ENCODE measurements around the gene MAOA. TPM values are rescaled to one million over a fixed set of nuclear protein-coding genes. Genes with fewer than 3 reads are reported as not detected.

Gene MAOA
- total and polyA plus RNA-seq, 2 donors (not counting 1 experiment from before 2014, with no cell fraction given), result 0.05 TPM; not detected in 1

- Mint-ChIP-seq H3K9me3 (ENCODE audit: insufficient read depth) (no peaks in the 10 kb centered on the region), H3K27ac (no peak overlapping the region), H3K4me3 (no peak overlapping the region), H3K27me3 (no peaks in the 10 kb centered on the region), H3K4me1 (no peaks in the 10 kb centered on the region)
- Histone ChIP-seq H3K36me3 (replicated peaks in 1 of 2; ENCODE audit: control extremely low read depth in 1 of 2, control insufficient read depth in 1 of 2, extremely low read depth in 1 of 2, insufficient read depth in 2 of 2, low read length in 1 of 2) (no peaks in the 10 kb centered on the region), H3K9me3 (ENCODE audit: control extremely low read depth in 1 of 3, control insufficient read depth in 2 of 3, insufficient read depth in 1 of 3, low read length in 2 of 3) (no peaks in the 10 kb centered on the region), H3K27ac (ENCODE audit: low read length in 2 of 2) (no peak overlapping the region), H3K4me1 (ENCODE audit: control insufficient read depth in 2 of 2, insufficient read depth in 2 of 2, low read length in 2 of 2) (no peaks in the 10 kb centered on the region), H3K4me2 (replicated peaks; ENCODE audit: low read depth, low read length, poor library complexity, severe bottlenecking) (no peak overlapping the region), H3K79me2 (ENCODE audit: control insufficient read depth, insufficient read depth, low read length) (no peaks in the 10 kb centered on the region), H3K27me3 (replicated peaks in 1 of 4; ENCODE audit: control extremely low read depth in 1 of 4, control insufficient read depth in 3 of 4, insufficient read depth in 4 of 4, low read length in 3 of 4) (no peaks in the 10 kb centered on the region), H2AFZ (ENCODE audit: insufficient read depth, low read depth, low read length, poor library complexity, severe bottlenecking) (no peak overlapping the region), H4K20me1 (ENCODE audit: control insufficient read depth, insufficient read depth, low read length, poor library complexity, severe bottlenecking) (no peaks in the 10 kb centered on the region), H3K4me3 (ENCODE audit: control extremely low read depth in 1 of 5, extremely low read depth in 1 of 5, insufficient read depth in 1 of 5, low read depth in 2 of 5, low read length in 4 of 5) (no peak overlapping the region), H3K9ac (ENCODE audit: low read length) (no peak overlapping the region)
- CTCF ChIA-PET, result no interaction called here
- no peak for TF ChIP-seq EZH2 (IDR thresholded peaks at IDR 0.05; ENCODE audit: borderline replicate concordance, insufficient read depth, low read depth, low read length, poor library complexity, severe bottlenecking)
- no peak for TF ChIP-seq CTCF (IDR thresholded peaks at IDR 0.05)
- no peak for DNase-seq
- intact Hi-C loops (cut with micrococcal nuclease), result no loop called here
- no peak for ATAC-seq (ENCODE audit: low read depth)
- WGBS (ENCODE audit: insufficient coverage), result 83% methylated on average over 5 of the region's 7 CpGs
- POLR2A ChIA-PET, result no interaction called here
These were observed 101.9 kb downstream of the MAOA start for GRCh38 chrX:43758044-43758443.

- ATAC-seq (ENCODE audit: low read depth) (no peak), DNase-seq (no peak)
- no peak overlapping the region for H2AFZ ChIP-seq (ENCODE audit: insufficient read depth, low read depth, low read length, poor library complexity, severe bottlenecking)
- H3K4me3 ChIP-seq (ENCODE audit: control extremely low read depth in 1 of 5, extremely low read depth in 1 of 5, insufficient read depth in 1 of 5, low read depth in 2 of 5, low read length in 4 of 5), result no peak overlapping the region
- intact Hi-C loops (cut with micrococcal nuclease), result no loop called here
- Mint-ChIP-seq H3K4me3 (no peak overlapping the region), H3K27me3 (peaks cover 3% of the 10 kb centered on the region), H3K9me3 (ENCODE audit: insufficient read depth) (no peaks in the 10 kb centered on the region), H3K4me1 (no peaks in the 10 kb centered on the region), H3K27ac (no peak overlapping the region)
- H3K27ac ChIP-seq (ENCODE audit: low read length in 2 of 2), result no peak overlapping the region
- WGBS (ENCODE audit: insufficient coverage), result 100% methylated on average over 2 of the region's 5 CpGs
- no peaks in the 10 kb centered on the region for H3K79me2 ChIP-seq (ENCODE audit: control insufficient read depth, insufficient read depth, low read length)
- H3K27me3 ChIP-seq (replicated peaks in 1 of 4; ENCODE audit: control extremely low read depth in 1 of 4, control insufficient read depth in 3 of 4, insufficient read depth in 4 of 4, low read length in 3 of 4), result peaks cover 0 to 1% (median 0%) of the 10 kb centered on the region in 4 experiments
- no peaks in the 10 kb centered on the region for H3K9me3 ChIP-seq (ENCODE audit: control extremely low read depth in 1 of 3, control insufficient read depth in 2 of 3, insufficient read depth in 1 of 3, low read length in 2 of 3)
- no peak for TF ChIP-seq EZH2 (IDR thresholded peaks at IDR 0.05; ENCODE audit: borderline replicate concordance, insufficient read depth, low read depth, low read length, poor library complexity, severe bottlenecking)
- TF ChIP-seq CTCF (IDR thresholded peaks at IDR 0.05), result no peak
- H4K20me1 ChIP-seq (ENCODE audit: control insufficient read depth, insufficient read depth, low read length, poor library complexity, severe bottlenecking), result no peaks in the 10 kb centered on the region
- H3K9ac ChIP-seq (ENCODE audit: low read length), result no peak overlapping the region
- H3K36me3 ChIP-seq (replicated peaks in 1 of 2; ENCODE audit: control extremely low read depth in 1 of 2, control insufficient read depth in 1 of 2, extremely low read depth in 1 of 2, insufficient read depth in 2 of 2, low read length in 1 of 2), result no peaks in the 10 kb centered on the region
- no peaks in the 10 kb centered on the region for H3K4me1 ChIP-seq (ENCODE audit: control insufficient read depth in 2 of 2, insufficient read depth in 2 of 2, low read length in 2 of 2)
- CTCF ChIA-PET, result no interaction called here
- POLR2A ChIA-PET, result no interaction called here
- no peak overlapping the region for H3K4me2 ChIP-seq (replicated peaks; ENCODE audit: low read depth, low read length, poor library complexity, severe bottlenecking)
These were observed 130.0 kb downstream of the MAOA start for GRCh38 chrX:43785930-43786591.
